ENCODE results near the gene GATA5. TPM values are rescaled to one million over a fixed set of nuclear protein-coding genes. Genes with fewer than 3 reads are reported as not detected.

The GATA5 gene, protein sequence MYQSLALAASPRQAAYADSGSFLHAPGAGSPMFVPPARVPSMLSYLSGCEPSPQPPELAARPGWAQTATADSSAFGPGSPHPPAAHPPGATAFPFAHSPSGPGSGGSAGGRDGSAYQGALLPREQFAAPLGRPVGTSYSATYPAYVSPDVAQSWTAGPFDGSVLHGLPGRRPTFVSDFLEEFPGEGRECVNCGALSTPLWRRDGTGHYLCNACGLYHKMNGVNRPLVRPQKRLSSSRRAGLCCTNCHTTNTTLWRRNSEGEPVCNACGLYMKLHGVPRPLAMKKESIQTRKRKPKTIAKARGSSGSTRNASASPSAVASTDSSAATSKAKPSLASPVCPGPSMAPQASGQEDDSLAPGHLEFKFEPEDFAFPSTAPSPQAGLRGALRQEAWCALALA
- 0.22 TPM for total RNA-seq

DNA sequence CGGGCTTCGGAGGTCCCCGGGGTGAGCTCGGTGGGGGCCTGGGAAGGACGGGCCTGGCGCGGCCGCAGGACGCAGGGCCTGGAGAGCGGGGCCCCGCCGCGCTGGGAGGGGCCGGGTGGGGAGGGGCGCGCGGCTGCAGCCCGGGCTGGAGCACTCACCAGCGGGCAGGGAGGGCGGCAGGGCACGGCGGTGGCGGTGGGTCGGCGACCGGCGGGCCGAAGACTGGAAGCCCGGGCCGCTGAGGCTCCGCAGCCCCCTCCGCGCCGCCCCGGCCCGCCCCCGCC lies at the start of gene GATA5:
GATA5 (minus strand) TSS at position 224 of the 284 bp plus-strand sequence. CDS start 474 bp downstream, outside the sequence.
- DNase-seq (ENCODE audit: low spot score) = no peak
- intact Hi-C loops (cut with DNase I) = no loop called here
- ATAC-seq = no peak

DNA sequence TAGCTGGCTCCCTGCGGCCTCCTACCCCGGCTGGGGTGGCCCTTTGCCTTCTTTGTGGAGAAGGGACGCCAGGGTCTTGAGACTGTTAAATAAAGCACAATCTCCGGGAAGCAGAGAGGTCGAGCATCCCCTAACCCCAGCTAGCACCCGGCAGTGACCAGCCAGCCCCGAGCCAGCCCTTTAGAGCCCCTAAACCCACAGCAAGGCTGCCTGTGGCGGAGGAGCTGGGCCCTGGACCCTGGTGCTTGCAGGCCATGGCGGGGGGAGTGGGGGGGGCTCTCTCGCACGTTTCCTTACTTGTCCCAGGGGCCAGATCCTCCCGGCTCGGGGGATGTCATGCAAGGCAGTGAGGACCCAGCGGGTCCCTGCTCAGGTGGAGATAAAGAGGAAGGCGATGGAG lies 49.2 kb upstream of the GATA5 start:
- ATAC-seq = no peak
- no peak for DNase-seq (ENCODE audit: low spot score)
- intact Hi-C loops (cut with DNase I) = no loop called here

GRCh38 chr20:62524505-62524911 lies 48.7 kb upstream of the GATA5 start:
- ATAC-seq (no peak), DNase-seq (ENCODE audit: low spot score) (no peak)
- intact Hi-C loops (cut with DNase I) = no loop called here

- intact Hi-C loops (cut with DNase I) = no loop called here
- no peak for DNase-seq (ENCODE audit: low spot score)
These were observed 47.8 kb upstream of the GATA5 start for GRCh38 chr20:62523473-62524203.

DNA sequence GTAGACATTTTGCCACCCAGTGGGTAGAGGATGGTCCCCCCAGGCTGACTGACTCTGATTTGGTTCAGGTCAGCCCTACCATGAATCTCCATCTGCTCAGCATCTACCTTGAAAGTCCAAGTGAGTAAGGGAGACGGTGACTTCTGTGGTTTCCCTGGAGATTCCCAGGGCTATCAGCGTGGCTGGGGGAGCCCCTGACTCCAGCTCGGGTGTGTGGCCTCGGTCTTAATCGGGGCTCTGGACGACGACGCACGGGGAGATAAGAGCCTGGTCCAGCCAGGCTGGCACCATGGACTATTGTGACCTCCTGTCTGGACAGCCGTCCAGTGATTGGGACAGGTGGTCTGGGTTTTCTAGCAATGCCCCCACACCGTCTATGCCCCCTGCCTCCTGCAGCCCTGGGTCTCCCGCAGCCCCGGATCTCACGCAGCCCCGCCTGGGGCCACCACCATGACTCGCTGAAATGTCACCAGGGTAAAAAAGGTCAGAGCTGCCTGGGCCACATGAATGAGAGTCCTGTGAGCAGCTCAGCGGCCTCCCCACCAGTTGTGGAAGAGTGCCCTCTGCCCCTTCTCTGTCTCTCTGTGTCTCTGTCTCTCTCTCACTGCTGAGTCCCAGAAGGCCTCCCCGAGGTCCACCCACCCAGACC lies 47.1 kb upstream of the GATA5 start:
- ATAC-seq = no peak
- intact Hi-C loops (cut with DNase I) = no loop called here

More at GRCh38 chr20:62523473-62524203, 47.8 kb upstream of the GATA5 start:
- ATAC-seq = no peak

DNA sequence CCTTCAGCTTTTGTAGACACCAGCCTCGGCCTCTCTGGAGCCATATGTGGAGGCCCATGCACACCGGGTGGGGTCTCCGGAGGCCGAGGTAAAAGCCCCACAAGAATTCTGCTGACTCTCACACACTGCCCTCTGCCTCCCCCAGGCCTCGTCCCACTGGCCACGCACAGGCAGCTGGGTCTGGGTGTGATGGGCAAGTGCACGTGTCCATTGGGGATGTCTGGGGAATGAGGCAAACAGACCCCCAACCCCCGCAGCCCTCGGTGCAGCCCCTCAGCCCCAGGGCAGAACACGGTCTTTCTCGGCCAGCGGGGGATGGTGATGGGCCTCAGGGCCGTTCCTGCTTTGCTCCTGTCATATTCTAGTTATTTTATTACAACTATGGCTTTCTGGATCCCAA lies 44.0 kb upstream of the GATA5 start:
- DNase-seq (ENCODE audit: low spot score) = no peak
- intact Hi-C loops (cut with DNase I) = no loop called here

More for the DNA sequence above, 47.1 kb upstream of the GATA5 start:
- no peak for DNase-seq (ENCODE audit: low spot score)

DNA sequence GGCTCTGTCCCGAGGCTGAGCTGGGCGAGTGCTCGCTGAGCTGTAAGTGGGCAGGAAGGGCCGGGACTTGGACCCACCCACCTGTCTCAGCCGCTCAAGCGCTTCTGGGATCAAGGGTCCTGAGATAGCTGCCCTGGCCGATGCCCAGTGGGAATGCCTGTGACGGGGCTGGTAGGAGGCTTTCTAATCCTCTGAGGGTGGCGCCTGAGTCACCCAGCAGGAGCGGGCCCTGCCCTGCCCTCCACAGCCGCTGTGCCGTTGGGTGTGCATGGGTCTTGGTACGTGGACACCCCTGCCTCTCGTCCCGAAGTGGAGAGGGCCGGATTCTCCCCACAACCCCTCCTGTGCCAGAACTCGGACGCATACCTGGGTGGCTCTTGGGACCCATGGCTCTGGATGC lies 43.1 kb upstream of the GATA5 start:
- intact Hi-C loops (cut with DNase I) = no loop called here
- ATAC-seq = no peak
- no peak for DNase-seq (ENCODE audit: low spot score)

More for the DNA sequence above, 44.0 kb upstream of the GATA5 start:
- no peak for ATAC-seq

GRCh38 chr20:62517901-62518610 lies 42.3 kb upstream of the GATA5 start:
- no peak for ATAC-seq
- intact Hi-C loops (cut with DNase I) = no loop called here
- no peak for DNase-seq (ENCODE audit: low spot score)

- DNase-seq (ENCODE audit: low spot score) (no peak), ATAC-seq (no peak)
- intact Hi-C loops (cut with DNase I) = no loop called here
These were observed 41.4 kb upstream of the GATA5 start for GRCh38 chr20:62517168-62517567.

DNA sequence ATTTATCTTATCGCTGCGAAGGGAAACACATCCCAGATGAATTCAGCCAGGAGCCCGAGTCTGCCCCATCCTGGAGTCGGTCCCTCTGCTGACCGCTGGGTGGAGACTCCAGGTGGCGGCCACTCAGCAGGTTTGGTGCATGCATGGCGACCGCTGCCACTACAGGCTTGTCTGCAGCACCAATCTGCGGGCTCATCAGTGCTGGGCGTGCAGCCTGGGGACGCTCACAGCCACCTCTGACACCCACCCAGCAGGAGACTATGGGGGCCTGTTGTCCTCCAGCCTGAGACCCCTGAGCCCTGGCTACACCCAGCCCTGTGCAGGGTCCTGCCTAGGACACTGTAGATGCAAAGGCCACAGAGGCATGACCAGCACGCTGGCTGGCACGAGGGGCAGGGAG lies 40.5 kb upstream of the GATA5 start:
- ATAC-seq = no peak
- DNase-seq (ENCODE audit: low spot score) = no peak
- intact Hi-C loops (cut with DNase I) = no loop called here

- intact Hi-C loops (cut with DNase I) = no loop called here
- DNase-seq (ENCODE audit: low spot score) (no peak), ATAC-seq (no peak)
These were observed 40.0 kb upstream of the GATA5 start for GRCh38 chr20:62515826-62516225.

DNA sequence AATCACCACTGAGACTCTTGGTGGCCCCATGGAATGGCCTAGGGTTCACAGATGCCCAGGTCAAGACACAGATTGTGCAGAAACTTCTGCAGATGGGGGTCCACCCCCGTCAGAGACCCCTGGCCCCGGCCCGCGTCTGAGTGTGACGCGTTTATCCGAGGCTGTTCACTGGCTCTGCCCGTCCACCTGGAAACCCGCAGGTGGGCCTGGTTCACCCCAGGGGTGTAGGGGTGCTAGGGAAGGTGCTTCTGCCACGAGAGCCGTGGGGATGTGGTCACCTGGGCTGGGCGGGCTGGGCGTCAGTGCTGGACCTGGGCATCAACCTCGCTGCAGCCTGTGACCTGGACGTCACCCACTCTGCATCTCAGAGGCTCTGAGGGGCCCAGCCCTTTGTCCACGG lies 39.5 kb upstream of the GATA5 start:
- DNase-seq (ENCODE audit: low spot score) (no peak), ATAC-seq (no peak)
- intact Hi-C loops (cut with DNase I) = no loop called here

DNA sequence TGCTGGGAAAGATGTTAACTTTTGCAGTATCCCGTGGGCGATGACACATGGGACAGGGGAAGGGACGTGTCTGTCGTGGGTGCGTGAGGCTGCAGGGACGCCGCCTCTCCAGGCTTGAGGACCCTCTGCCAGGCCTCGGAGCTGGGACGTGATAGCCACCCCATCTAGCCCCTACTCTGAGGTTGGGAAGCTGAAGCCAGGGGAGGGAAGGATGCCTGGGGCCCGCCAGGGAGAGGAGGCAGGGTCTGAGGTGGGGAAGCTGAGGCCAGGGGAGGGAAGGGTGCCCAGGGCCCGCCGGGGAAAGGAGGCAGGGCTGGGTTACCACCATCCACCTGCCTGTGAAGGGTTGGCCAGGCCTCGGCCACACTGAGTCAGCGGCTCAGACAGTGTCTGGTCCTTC lies 38.2 kb upstream of the GATA5 start:
- intact Hi-C loops (cut with DNase I) = no loop called here
- no peak for ATAC-seq

DNA sequence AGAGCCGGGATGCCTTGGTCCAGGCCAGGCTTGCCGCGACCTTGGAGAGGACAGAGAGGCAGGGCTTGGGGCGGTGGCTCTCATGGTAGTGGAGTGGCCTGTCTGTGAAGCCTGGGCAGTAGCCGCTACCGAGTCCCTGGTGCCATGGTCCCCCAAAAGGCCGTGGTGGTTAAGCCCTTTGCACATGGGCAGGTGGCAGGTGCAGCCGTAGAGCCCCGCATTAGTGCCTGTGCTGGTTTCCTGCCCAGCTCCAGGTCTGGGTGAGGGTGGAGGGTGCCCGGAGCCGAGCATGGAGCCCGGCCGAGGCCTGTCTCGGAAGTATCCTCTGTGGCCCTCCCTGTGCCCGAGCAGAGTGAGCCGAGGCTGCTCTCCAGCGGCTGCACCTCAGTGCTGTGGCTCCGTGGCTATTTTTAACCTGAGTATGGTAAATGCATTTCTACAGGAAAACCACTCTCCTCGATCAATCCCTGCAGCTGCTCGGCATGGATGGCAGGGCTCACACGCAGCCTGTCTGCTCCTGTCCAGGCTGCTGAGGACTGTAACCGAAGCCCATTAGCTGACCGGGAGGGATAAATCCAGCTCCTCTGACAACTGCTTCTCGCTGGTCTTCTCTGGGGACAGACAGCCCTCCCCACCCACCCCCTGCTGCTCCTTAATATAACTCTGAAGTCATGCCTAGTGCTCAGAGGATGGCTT lies 36.3 kb upstream of the GATA5 start:
- no peak for DNase-seq (ENCODE audit: low spot score)
- no peak for ATAC-seq
- intact Hi-C loops (cut with DNase I) = no loop called here

More for the DNA sequence above, 38.2 kb upstream of the GATA5 start:
- DNase-seq (ENCODE audit: low spot score) = no peak

DNA sequence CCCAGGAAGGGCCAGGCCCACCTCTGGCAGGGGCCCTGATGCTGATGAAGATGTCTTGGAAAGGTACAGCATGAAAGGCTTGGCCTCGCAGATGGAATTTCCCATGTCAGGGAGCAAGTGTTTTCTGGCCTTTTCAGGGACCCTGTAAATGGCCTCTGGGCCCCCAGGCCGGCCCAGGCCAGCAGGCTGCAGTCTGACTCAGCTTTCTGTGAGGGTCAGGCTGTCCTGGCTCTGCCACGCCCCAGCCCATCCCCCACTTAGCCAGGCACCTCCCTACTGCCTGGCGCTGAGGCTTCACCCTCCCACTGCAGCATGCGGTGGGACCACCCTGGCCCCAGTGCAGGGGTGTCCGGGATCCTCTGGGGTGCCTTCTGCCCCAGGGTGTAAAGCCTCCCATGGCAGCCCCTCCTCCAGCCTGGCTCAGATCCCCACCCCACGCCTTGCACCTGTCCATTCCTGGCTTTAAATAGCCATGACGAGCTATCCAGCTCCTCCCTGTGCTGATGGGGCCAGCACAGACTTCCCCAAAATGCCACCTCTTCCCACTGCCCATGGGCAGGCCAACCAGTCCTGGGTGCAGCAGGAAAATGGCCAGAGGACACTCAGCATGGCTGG lies 35.6 kb upstream of the GATA5 start:
- intact Hi-C loops (cut with DNase I) = no loop called here
- ATAC-seq = no peak
- DNase-seq (ENCODE audit: low spot score) = no peak

DNA sequence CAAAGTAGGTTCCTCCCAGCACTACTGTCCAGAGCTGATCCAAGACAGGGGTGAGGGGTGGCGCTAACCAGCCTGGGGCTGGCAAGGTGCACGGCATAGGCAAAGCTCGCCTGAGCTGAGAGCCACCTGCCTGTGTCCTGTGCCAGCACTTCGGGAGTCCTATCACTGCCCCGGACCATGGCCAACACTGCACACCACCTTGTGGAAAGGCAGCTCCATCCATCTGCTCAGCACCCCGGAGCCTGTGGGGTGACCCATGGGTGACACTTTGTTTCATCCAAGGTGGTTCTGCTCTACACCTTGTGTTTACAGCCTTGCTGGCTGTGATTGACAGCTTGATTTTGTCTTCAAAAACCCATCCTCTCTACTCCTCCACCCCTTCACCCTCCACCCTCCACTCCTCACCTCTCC lies 32.9 kb upstream of the GATA5 start:
- no peak for DNase-seq (ENCODE audit: low spot score)
- intact Hi-C loops (cut with DNase I) = loop anchor here (10.0 kb wide), 1 partner anchor 76 kb away; no protein-coding TSS in a partner anchor
- ATAC-seq = no peak

DNA sequence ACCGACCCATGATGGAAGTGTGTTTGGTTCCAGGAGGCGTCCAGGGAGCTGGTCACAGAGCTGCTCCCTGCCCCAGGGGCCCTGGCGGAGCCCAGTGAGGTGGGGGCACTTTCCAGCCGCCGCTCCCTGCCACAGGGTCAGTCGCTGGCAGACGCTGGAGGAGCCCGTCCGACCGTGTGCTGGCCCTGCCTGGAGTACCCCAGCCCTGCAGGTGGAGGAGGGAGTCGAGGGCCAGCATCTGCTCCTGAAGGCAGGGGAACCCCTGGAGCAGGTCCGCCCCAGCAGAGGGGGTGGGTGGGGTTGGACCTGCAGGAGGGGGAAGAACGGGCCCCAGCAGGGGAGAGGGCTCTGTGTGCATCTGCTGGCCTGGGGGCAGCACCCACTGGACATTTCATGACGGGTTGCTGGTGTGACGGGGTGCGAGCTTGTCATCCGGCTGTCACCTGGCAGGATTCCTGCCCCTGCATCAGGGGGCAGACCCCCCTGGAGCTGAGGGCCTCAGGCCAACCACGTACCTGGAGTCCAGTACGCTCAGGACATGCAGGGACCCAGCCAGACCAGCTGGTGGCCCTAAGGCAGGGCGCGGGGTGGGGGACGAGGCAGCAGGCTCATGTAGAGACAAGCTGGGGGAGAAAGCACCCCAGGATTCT lies 32.3 kb upstream of the GATA5 start:
- intact Hi-C loops (cut with DNase I) = loop anchor here (10.0 kb wide), 1 partner anchor 77 kb away; no protein-coding TSS in a partner anchor
- DNase-seq (ENCODE audit: low spot score) (no peak), ATAC-seq (no peak)

GRCh38 chr20:62507323-62507722 lies 31.5 kb upstream of the GATA5 start:
- ATAC-seq (no peak), DNase-seq (ENCODE audit: low spot score) (no peak)
- intact Hi-C loops (cut with DNase I) = loop anchor here (10.0 kb wide), 1 partner anchor 77 kb away; no protein-coding TSS in a partner anchor
